ENCODE measurements around the gene MTERF4.

MTERF4 gene

GRCh38 chr2:241138471-241138870, 36.4 kb upstream of the MTERF4 start:
- no peak for TF ChIP-seq CTCF (IDR thresholded peaks at IDR 0.05; ENCODE audit: low read depth, low read length)

GRCh38 chr2:241137276-241138190, 35.4 kb upstream of the MTERF4 start:
- no peak for TF ChIP-seq CTCF (IDR thresholded peaks at IDR 0.05; ENCODE audit: low read depth, low read length)

More at GRCh38 chr2:241138471-241138870, 36.4 kb upstream of the MTERF4 start:
- DNase-seq (ENCODE audit: extremely low read depth, low read depth), result no peak

DNA sequence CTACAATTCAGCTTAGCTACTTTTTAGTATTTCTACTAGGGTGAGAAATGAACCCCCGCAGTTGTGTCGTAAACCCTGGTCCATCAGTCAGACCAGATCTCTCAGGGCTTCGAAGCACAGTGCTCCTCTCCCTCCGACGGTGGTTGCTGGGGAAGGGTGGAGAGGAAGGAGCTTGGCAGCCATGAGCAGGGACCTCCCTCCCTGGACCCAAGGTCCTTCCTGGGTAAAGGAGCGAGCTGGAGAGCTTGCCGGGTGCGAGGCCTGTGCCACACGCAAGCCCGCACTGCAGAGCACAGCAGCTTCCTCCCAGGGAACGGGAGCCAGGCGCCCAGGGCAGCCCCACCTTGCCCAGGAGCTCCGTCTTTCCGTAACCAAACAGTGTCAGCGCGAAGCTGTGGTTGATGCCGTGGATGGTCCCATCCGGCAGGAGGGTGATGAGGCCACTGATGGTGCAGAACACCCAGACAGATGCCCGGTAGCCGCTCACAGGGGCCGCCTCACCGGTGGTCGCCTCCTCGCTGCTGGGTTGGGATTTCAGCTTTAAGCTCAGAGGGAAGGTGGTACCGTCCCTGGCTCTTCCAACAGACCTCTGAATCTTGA, 34.7 kb upstream of the MTERF4 start:
- no peak for TF ChIP-seq CTCF (IDR thresholded peaks at IDR 0.05; ENCODE audit: low read depth, low read length)

More at GRCh38 chr2:241137276-241138190, 35.4 kb upstream of the MTERF4 start:
- no peak for DNase-seq (ENCODE audit: extremely low read depth, low read depth)

GRCh38 chr2:241136191-241136590, 34.1 kb upstream of the MTERF4 start:
- no peak for DNase-seq (ENCODE audit: extremely low read depth, low read depth)
- TF ChIP-seq CTCF (IDR thresholded peaks at IDR 0.05; ENCODE audit: low read depth, low read length), result no peak

More for the DNA sequence above, 34.7 kb upstream of the MTERF4 start:
- no peak for DNase-seq (ENCODE audit: extremely low read depth, low read depth)

DNA sequence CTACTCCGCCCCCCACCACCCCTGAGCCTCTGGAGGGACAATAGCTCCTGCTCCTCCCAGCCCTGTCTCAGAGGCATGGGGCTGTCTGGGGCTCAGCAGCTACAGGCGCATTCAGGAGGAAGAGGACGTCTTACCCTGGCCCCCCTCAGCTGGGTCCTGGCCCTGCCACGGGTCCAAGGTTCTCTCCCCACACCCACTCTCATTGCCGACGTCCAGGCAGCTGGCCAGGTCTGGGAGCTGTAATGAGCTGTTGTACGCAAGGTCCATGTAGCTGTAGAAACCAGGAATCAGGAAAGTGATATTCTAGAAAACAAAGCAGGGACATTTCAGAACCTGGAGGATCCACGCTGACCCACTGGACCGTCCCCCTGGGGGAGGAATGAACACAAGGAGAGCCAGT, 33.6 kb upstream of the MTERF4 start:
- no peak for DNase-seq (ENCODE audit: extremely low read depth, low read depth)
- TF ChIP-seq CTCF (IDR thresholded peaks at IDR 0.05; ENCODE audit: low read depth, low read length), result no peak

GRCh38 chr2:241134711-241135110, 32.6 kb upstream of the MTERF4 start:
- no peak for TF ChIP-seq CTCF (IDR thresholded peaks at IDR 0.05; ENCODE audit: low read depth, low read length)
- no peak for DNase-seq (ENCODE audit: extremely low read depth, low read depth)

GRCh38 chr2:241133436-241133820, 31.3 kb upstream of the MTERF4 start:
- DNase-seq (ENCODE audit: extremely low read depth, low read depth), result no peak
- TF ChIP-seq CTCF (IDR thresholded peaks at IDR 0.05; ENCODE audit: low read depth, low read length), result no peak

All from AG09319 (cell line).